HUES64 (cell line): ENCODE results near the gene GNG10. TPM values are rescaled to one million over a fixed set of nuclear protein-coding genes. Genes with fewer than 3 reads are reported as not detected.
"Not testable (repeated sequence)": the region's sequence is repeated elsewhere in the genome, so short reads cannot be mapped to it uniquely, and the experiment has no call there.

Source experiments
- H3K27ac ChIP-seq: 2 replicates; pipeline ENCODE4 v1.7.0; 2013; ENCODE audit warnings: low read depth, low read length, inconsistent platforms
- H3K27me3 ChIP-seq: 2 replicates; pipeline ENCODE4 v1.6.1; 2013; ENCODE audit warnings: mild to moderate bottlenecking, low read length; ENCODE audit not compliant: insufficient read depth
- H3K36me3 ChIP-seq: 2 replicates; pipeline ENCODE4 v1.6.1; 2013; ENCODE audit warnings: mild to moderate bottlenecking, low read length; ENCODE audit not compliant: insufficient read depth
- H3K4me1 ChIP-seq: 2 replicates; pipeline ENCODE4 v1.6.1; 2013; ENCODE audit warnings: mild to moderate bottlenecking, low read length, moderate library complexity; ENCODE audit not compliant: insufficient read depth
- H3K4me3 ChIP-seq: 2 replicates; pipeline ENCODE4 v1.5.1; 2013; ENCODE audit warnings: mild to moderate bottlenecking, low read length, moderate library complexity
- H3K9ac ChIP-seq: 2 replicates; pipeline ENCODE4 v1.6.1; 2013; ENCODE audit warnings: mild to moderate bottlenecking, low read depth, low read length
- H3K9me3 ChIP-seq: 2 replicates; pipeline ENCODE4 v1.6.1; 2013; ENCODE audit warnings: low read depth, low read length; ENCODE audit not compliant: insufficient read depth
- WGBS: fragments of 150-250, 120-280 bp; methylation state at CpG from one replicate; pipeline ENCODE4 v1.1.7; 2013; ENCODE audit warnings: missing lambda C conversion rate; 5-methylcytosine and 5-hydroxymethylcytosine counted together
- polyA plus RNA-seq, 2 experiments: library from polyadenylated mRNA; stranded (reverse); fragments of 50-300 nt; gene quantifications; one replicate each; pipeline ENCODE4 v1.2.3, GENCODE V29; 2013

GNG10 gene
- 39.1 TPM for polyA plus RNA-seq (2013, experiment 1 of 2)
- 40.4 TPM for polyA plus RNA-seq (2013, experiment 2 of 2)

- H3K9ac ChIP-seq, result peak within 1 kb of the TSS; percentile 74
- H3K4me3 ChIP-seq, result peak within 1 kb of the TSS; percentile 69
- H3K4me1 ChIP-seq, result peaks cover 13% of the 10 kb centered on the region
- H3K27me3 ChIP-seq, result peaks cover 15% of the 10 kb centered on the region
- under 1% methylated on average over 61 of the region's 61 CpGs for WGBS
- peaks cover 5% of the 10 kb centered on the region; the same call in 1 of the 2 replicates for H3K36me3 ChIP-seq
- no peak within 1 kb of the TSS for H3K27ac ChIP-seq
- H3K9me3 ChIP-seq, result no peaks in the 10 kb centered on the region
These were observed at the start of gene GNG10 for GRCh38 chr9:111661150-111661801. Gene GNG10, plus strand, starts transcription at chr9:111661605. Its CDS starts 30 bp downstream, at chr9:111661635.

GRCh38 chr9:111613436-111614040 lies 47.9 kb upstream of the GNG10 start:
- Histone ChIP-seq H3K9me3 (no peaks in the 10 kb centered on the region), H3K27me3 (no peaks in the 10 kb centered on the region), H3K36me3 (no peaks in the 10 kb centered on the region), H3K4me3 (no peak overlapping the region), H3K27ac (no peak overlapping the region), H3K9ac (no peak overlapping the region), H3K4me1 (no peaks in the 10 kb centered on the region)
- 65% methylated on average over 4 of the region's 4 CpGs for WGBS

GRCh38 chr9:111615928-111616327 lies 45.5 kb upstream of the GNG10 start:
- Histone ChIP-seq H3K9me3 (no peaks in the 10 kb centered on the region), H3K9ac (no peak overlapping the region), H3K4me1 (no peaks in the 10 kb centered on the region), H3K27me3 (no peaks in the 10 kb centered on the region), H3K4me3 (no peak overlapping the region), H3K27ac (no peak overlapping the region), H3K36me3 (no peaks in the 10 kb centered on the region)
- 88% methylated on average over 3 of the region's 3 CpGs for WGBS

GRCh38 chr9:111617349-111617748 lies 44.1 kb upstream of the GNG10 start:
- 93% methylated on average over 28 of the region's 29 CpGs for WGBS
- not testable (repeated sequence) for H3K27me3 ChIP-seq, H3K9ac ChIP-seq, H3K4me3 ChIP-seq, H3K4me1 ChIP-seq, H3K9me3 ChIP-seq, H3K27ac ChIP-seq, H3K36me3 ChIP-seq

- no peaks in the 10 kb centered on the region for H3K27me3 ChIP-seq
- no peaks in the 10 kb centered on the region for H3K9me3 ChIP-seq
- no peaks in the 10 kb centered on the region for H3K4me1 ChIP-seq
- WGBS, result 52% methylated on average over 2 of the region's 2 CpGs
- H3K27ac ChIP-seq, result no peak overlapping the region
- no peak overlapping the region for H3K9ac ChIP-seq
- H3K36me3 ChIP-seq, result no peaks in the 10 kb centered on the region
- no peak overlapping the region for H3K4me3 ChIP-seq
These were observed 39.4 kb upstream of the GNG10 start for GRCh38 chr9:111621895-111622480.

- no peaks in the 10 kb centered on the region for H3K27me3 ChIP-seq
- 86% methylated on average over 3 of the region's 3 CpGs for WGBS
- H3K4me1 ChIP-seq, result no peaks in the 10 kb centered on the region
- no peak overlapping the region for H3K9ac ChIP-seq
- H3K27ac ChIP-seq, result no peak overlapping the region
- no peaks in the 10 kb centered on the region for H3K9me3 ChIP-seq
- no peaks in the 10 kb centered on the region for H3K36me3 ChIP-seq
- no peak overlapping the region for H3K4me3 ChIP-seq
These were observed 38.8 kb upstream of the GNG10 start for GRCh38 chr9:111622626-111623025.

- WGBS, result 79% methylated on average over 7 of the region's 7 CpGs
- H3K27me3 ChIP-seq, result no peaks in the 10 kb centered on the region
- no peaks in the 10 kb centered on the region for H3K9me3 ChIP-seq
- no peak overlapping the region for H3K4me3 ChIP-seq
- H3K9ac ChIP-seq, result no peak overlapping the region
- H3K36me3 ChIP-seq, result no peaks in the 10 kb centered on the region
- H3K4me1 ChIP-seq, result peaks cover 5% of the 10 kb centered on the region; the same call in 1 of the 2 replicates
- no peak overlapping the region for H3K27ac ChIP-seq
These were observed 34.0 kb upstream of the GNG10 start for GRCh38 chr9:111627260-111627963.

- H3K27ac ChIP-seq, result no peak overlapping the region
- no peak overlapping the region for H3K4me3 ChIP-seq
- H3K9me3 ChIP-seq, result no peaks in the 10 kb centered on the region
- peaks cover 9% of the 10 kb centered on the region; the same call in 1 of the 2 replicates for H3K4me1 ChIP-seq
- no peak overlapping the region for H3K9ac ChIP-seq
- WGBS, result 91% methylated on average over 7 of the region's 7 CpGs
- H3K27me3 ChIP-seq, result no peaks in the 10 kb centered on the region
- H3K36me3 ChIP-seq, result no peaks in the 10 kb centered on the region
These were observed 33.0 kb upstream of the GNG10 start for GRCh38 chr9:111628411-111628810.

- peak overlapping the region; percentile 75 for H3K4me3 ChIP-seq
- no peaks in the 10 kb centered on the region for H3K27me3 ChIP-seq
- H3K9ac ChIP-seq, result peak overlapping the region; percentile 70
- peaks cover 9% of the 10 kb centered on the region; the same call in 1 of the 2 replicates for H3K4me1 ChIP-seq
- WGBS, result 19% methylated on average over 15 of the region's 17 CpGs
- no peaks in the 10 kb centered on the region for H3K36me3 ChIP-seq
- no peaks in the 10 kb centered on the region for H3K9me3 ChIP-seq
- H3K27ac ChIP-seq, result 0 out of 2 replicates have a peak overlapping the region, but pooled peaks have one; percentile 38
These were observed 31.0 kb upstream of the GNG10 start for GRCh38 chr9:111630182-111630963.

GRCh38 chr9:111630964-111631213 lies 30.5 kb upstream of the GNG10 start:
- H3K4me3 ChIP-seq, result peak overlapping the region; percentile 75
- WGBS, result under 1% methylated on average over 14 of the region's 14 CpGs
- H3K9me3 ChIP-seq, result no peaks in the 10 kb centered on the region
- no peaks in the 10 kb centered on the region for H3K36me3 ChIP-seq
- H3K27ac ChIP-seq, result 0 out of 2 replicates have a peak overlapping the region, but pooled peaks have one; percentile 38
- no peaks in the 10 kb centered on the region for H3K27me3 ChIP-seq
- H3K9ac ChIP-seq, result peak overlapping the region; percentile 70
- H3K4me1 ChIP-seq, result peaks cover 9% of the 10 kb centered on the region; the same call in 1 of the 2 replicates
